KBM-7 (cell line): ENCODE results near the gene ARID2.

ENCODE experiments used
- DNase-seq: peaks from one replicate; pipeline ENCODE4 v3.0.0-alpha.2; 2015
- in situ Hi-C: fragments of 300-500 bp; cut with MboI; formaldehyde crosslinking; loops from 2 replicates; pipeline ENCODE4 v1.14.3; 2020; ENCODE audit warnings: low sequenced_read_pairs, low pct_unique_long_range_greater_than_20kb, mixed read lengths

ARID2 gene

DNA sequence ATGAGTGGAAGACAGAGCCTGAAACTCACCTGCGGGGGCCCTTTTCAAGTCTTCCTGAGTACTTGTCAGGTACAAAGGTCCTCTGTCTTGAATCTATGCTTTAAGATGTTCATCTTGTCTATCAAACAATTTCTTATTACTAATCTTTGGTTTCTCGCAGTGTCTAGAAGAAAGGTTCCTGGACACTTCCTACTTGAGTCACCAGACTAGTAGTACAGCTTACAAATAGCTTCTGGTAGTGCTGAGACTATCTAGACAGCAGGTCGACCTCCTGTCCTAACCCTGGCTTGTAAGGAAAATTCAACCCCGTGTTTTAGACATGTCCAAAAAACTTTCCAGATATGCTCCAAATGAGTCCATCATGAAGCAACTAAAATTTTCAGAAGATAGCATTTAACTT is 11.2 kb upstream of the ARID2 start:
- in situ Hi-C loops = no loop called here
- DNase-seq = no peak

DNA sequence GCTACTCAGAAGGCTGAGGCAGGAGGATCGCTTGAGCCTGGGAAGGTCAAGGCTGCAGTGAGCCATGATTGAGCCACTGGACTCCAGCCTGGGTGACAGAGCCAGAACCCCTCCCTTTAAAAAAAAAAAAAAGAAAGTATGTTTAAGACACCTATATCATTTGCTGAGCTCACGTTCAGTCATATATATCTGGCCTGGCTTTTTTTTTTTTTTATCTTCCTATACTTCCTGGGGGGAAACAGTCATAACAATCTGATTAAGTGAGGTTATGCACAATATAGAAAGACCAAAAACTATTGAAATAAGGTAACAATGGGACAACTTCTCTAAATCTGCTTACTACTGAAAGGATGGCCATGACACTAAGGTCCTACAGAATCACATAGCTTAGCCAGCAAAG is 9.4 kb upstream of the ARID2 start:
- in situ Hi-C loops = no loop called here
- no peak for DNase-seq

DNA sequence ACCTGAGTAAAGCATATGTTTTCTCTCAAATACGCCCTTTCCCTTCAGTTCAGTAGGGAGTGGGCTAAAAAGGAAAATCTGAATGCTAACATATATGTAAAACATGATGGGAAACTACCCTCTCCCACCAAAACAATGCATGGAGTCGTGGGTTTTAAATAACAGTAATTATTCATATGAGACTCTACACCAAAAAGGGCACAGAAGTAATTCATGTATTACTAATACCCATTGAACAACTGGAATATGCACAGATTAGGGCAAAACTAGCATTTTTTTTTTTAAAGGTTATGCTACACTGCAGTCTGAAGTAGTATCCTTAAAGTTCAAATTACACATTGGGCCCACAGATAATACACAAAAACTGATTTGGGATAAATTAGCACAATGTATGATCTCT is 8.1 kb upstream of the ARID2 start:
- in situ Hi-C loops = no loop called here

DNA sequence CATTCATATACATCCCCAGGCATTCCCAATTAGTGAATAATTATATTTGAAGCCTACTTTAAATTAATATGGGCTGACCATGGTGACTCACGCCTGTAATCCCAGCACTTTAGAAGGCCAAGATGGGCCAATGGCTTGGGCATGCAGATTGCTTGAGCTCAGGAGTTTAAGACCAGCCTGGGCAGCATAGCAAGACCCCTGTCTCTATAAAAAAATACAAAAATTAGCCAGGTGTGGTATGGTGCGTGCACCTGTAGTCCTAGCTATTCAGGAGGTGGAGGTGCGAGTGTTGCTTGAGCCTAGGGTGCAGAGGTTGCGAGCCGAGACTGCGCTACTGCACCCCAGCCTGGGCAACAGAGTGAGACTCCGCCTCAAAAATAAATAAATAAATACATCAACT is 7.6 kb upstream of the ARID2 start:
- in situ Hi-C loops = no loop called here
- no peak for DNase-seq

More for the DNA sequence above, 8.1 kb upstream of the ARID2 start:
- DNase-seq = no peak

DNA sequence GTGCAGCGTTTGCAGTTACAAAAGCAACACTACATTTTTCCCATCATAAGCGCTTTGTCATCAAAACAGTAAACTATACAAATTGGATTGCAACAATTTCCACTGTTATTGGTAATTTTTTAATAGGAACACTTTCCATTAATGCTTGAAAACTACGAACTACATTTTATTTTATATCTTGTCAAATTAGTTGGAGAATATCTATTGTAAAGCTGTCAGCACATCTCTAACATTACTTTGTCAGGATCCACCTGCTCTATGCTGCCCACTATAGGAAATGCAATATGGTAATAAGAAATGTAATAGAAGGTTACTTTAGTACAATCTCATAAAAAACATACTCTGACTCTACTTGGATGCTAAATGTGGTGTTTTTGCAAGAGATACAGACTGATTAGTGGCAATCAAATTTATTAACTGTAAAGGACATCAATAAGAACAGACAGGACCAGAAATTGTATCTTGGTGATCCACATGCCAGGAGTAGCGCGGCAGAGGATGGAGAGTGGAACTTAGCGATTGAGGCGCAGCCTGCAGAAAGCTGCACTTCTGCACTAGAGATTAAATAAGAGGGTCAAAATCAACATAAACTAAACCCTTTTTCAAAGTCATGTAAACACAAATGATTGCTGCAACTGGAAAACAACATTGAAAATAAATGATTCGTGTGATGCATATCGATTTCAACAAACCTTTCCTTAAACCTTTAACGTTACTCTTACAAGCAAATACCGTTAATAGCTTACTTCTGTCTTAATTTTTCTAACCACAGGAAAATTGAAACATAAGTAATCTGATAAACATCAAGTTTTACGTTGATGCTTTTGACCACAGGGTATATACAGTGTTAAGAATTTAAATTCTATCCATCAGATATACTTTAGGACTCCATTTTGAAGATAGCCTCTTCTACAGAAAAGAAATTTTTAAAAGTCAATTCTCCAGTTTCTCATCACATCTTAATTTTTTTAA is 3.6 kb upstream of the ARID2 start:
- peak; percentile 72 for DNase-seq
- in situ Hi-C loops = no loop called here

DNA sequence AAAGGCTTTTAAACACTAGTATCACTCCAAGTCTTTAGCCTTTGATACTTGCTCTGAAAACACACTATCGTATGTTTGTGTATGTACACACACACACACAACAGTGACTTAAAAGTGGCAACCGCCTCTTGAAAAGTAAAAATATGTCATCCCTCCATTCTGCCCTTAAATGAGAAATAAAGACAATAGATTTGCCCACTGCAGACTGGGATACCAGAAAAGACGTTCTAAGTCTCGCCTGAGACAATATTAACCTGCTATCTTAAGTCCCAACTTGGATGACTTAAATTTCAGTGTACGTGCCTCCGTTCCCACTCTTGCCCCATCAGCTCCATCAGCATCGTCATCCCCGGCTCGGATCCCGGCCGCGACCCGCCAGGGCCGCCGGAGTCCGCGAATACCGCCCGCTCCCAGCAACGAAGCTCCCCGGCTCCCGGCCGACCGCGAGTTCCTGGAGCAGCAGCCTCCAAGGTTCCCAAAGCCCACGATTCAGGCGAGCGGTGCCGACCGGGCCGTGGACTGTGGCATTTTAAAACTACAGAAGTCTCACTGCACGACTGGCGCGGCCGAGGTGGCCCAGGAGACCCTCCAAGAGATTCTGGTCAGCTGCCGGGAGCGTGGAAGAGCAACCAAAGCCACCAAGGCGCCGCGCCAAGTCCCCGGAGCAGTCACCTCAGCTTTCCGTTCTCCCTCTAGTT is 2.8 kb upstream of the ARID2 start:
- in situ Hi-C loops = no loop called here

DNA sequence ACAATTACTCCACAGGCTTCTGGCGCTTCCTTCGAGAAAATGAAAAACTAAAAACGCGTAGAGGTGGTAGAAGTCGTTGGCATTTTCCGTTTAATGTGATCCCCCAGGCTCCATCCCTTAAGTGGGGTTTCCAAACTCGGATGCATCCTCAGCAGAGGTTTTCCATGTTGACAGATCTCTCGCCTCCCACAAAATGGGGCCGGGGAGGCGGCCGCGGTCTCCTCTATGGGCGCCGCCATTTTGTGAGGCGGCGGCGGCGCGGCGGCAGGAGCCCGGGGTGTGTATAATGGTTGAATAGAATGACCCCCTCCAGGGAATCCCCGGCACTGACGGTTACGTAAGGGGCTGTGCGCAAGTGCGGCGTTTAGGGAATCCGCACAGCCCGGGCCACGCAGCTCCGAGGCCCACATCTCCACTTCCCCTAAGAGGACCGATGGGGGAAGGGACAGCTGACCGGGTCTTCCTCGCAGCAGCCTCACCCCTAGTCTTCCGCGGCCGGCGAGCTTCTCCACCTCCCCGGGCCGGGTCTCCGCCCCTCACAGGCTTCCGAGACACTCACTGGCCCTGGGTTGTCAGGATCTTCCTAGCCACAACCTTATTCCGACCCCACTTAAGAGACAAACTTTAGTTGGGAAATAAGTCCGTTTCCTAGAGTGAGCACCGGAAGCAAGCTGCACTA is 2.1 kb upstream of the ARID2 start:
- DNase-seq = peak; percentile 99
- in situ Hi-C loops = no loop called here

More for the DNA sequence above, 2.8 kb upstream of the ARID2 start:
- peak; percentile 26 for DNase-seq

DNA sequence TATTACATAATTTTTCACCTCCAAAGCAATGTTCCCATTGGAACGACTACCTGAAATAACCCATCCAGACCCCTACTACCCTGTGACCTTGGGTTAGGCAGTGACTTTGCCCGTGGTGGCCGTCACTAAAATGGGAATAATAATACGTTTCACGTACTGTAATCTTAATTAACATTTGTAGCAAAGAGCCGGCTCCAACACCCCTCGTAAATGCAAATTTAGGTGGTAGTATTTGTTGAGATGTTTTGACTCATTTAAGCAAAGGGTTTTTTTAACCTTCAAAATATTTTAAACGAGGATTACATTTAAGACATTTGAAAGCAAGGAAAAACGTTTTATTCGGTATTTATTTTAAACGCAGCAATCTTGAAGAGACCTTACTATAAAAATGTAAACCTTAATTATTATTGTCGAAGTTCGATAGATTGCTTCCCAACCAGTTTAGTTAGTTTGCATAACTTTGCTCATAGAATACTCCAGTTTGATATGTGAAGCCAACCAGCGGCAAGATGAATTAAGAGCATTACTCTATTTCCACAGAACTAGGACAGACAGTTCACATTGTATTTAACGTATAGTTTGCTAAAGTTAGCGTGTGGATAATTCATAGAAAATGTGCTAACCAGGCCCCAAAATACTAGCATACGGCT is 1.4 kb upstream of the ARID2 start:
- in situ Hi-C loops = no loop called here
- DNase-seq = no peak

DNA sequence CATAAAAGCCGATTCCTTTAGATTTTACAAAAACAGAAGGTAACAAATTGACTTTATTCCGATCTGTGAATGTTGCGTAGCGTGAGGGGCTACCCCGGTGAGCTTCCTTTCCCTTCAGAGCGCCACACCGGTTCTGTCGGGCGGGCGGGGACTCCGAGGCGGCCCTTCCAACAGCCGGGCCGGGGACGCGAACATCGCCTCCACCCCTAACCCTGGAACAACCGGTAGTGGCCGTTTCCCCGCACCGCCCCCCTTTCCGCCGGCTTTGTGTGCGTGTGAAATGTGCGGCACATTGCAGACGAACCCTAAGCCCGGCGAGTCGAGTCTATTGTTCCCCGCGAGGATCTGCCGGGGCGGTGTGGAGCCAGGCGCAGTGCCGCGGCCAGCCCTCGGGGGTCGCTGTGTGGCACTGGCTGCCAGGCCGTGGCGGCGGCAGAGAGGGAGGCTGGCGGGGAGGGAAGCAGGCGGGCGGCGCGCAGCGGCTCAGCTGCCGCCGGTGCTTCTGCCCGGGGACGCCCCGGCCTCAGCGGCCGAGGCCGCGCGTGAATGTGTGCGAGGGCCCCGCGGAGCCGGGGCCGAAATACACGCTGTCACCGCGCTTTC is 775 bp upstream of the ARID2 start:
- in situ Hi-C loops = no loop called here
- peak; percentile 99 for DNase-seq

DNA sequence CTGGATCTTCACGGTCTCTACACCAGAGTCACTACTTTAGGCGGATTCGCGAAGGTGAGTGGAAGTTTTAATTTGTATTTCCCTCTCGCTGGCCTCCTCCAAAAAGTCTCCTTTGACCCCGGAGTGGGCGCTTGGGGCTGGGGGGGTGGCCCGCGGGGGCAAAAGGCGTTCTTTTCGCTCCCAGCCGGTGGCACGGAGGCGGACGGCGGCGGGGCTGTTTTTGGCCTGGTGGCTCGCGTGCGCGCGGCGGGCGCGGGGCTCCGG is 510 bp downstream of the ARID2 start:
- no peak for DNase-seq
- in situ Hi-C loops = no loop called here

DNA sequence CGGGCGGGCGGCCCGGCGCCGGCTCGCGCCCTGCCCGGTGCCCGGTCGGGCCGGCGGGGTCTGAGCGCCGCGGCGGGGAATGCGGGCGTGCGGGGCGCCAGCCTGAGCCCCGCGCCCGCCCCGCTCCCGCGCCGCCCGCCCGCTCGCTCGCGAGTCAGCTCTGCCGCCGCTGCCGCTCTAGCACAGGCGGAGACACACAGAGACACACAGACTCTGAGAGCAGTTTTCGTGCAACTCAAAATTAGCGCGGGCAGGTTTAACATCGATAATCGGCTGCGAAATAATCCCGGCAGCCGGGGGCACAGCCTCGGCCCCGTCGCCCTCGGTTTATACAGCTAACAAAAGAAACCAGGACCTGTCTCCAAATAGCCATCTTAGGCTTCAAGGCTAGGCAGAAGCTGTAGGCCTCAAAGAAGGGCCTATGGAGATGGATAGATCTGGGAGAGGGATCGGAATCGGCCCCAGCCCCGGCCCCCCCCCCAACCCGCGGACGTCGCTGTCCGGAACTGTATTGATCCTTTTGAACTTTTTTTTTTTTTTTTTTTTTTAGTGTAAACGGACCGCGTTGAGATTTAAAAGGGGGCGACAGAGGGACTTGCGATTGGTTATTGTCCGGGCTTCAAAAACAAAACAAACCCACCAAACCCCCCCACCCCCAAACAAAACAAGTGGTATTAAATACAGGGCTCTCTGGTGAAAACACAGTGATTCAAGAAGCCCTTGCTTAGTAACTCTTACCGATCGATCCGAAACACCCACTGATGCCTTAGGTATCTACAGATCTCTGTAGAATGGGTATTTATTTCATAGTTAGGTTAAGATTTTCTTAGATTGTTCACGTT is 1.1 kb downstream of the ARID2 start:
- in situ Hi-C loops = no loop called here
- DNase-seq = peak; percentile 77

DNA sequence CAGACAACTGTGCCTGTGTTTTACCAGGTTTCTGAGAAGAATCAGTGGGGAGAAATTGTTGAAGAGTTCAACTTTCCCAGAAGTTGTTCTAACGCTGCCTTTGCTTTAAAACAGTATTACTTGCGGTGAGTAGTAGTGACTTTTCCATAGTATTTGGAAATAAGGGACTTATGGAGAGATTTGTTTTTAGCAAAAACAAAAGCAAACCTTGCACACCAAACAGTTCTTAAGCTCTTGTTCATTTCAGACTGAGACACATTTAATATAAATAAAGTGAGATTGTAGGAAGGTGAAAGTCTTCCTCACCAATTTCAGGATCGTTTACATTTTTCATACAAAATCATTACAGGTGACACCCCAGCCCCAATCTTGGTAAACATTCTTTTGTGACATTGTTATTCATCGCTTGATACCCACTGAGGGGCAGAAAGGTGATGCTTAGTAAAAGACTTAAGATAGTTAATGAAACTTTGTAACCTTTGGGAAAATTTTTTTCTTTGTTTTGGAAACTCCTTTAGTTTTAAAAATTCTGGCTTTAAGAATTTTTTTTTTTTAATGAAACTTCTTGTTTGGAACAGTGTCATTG is 1.8 kb downstream of the ARID2 start:
- DNase-seq = no peak
- in situ Hi-C loops = no loop called here

DNA sequence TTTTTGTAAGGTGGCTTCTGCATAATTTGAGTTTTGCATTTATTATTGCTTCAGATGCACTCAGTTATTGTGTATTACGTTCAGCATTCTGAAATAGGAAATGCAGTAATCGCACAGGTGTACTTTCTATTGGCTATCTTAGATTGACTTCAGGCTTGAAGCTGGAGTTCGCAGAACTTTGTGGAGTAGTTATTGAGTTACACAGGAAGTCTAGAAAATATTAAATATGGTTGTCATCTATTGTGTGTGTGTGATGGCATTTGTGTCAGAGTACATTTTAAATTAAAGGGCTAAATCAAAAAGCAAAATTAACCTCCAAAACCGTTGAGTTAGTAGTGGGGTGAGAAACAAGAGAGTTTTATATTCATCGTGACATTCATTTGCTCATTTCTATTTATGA is 2.7 kb downstream of the ARID2 start:
- in situ Hi-C loops = no loop called here
- peak; percentile 31 for DNase-seq

DNA sequence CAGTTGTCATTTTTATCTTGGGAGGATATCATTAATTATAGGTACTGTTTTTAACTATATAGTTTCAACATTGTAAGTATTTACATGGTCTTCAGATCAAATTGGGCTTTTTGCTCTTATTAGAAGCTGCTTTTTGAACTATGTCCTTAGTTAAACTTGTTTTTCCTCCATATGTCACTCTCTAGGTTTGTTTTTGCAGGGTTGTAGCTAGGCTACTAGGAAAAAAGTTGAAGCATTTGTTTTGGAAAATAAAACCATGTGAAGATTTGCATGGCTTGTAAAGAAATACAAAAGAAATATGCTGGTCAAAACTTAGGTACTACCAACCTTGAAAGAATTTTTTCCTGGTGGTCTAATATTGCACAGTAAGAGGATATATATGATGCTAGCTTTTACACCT is 3.4 kb downstream of the ARID2 start:
- in situ Hi-C loops = no loop called here
- peak; percentile 27 for DNase-seq

DNA sequence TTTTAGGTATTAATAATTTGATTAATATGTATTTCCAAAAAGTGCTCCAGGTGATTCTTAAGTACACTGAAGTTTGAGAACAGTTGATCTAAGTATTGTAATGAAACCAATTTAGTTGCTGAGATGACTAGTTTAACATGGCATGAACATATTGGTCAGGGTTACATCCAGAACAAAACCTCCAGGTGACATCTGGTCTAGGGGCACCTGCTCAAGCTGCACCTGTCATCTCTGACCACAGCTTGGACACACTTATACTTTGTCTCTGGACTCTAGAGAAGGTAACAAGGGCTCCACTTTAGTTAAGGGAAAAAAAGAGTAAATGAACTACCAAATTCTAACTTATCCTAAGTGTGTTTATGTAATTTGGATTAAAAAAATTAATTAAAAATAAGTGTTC is 8.1 kb downstream of the ARID2 start:
- no peak for DNase-seq
- in situ Hi-C loops = no loop called here

DNA sequence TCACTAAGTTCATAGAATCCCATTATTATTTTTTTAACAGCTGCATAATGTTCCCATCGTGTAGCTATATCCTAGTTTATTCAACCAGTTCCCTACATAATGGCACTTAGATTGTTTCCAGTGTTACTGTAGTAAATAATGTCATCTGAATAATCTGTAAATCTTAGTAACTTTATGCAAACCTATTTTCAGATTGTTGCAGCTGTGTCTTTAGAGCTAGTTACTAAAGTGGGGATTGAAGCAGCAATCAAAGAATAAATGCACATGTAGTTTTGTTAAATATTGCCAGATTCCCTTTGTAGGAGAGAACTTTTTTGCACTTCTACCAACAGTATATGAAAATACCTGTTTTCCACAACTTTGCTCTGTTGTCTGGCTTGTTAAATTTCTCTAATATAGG is 13.1 kb downstream of the ARID2 start:
- no peak for DNase-seq
- in situ Hi-C loops = no loop called here

DNA sequence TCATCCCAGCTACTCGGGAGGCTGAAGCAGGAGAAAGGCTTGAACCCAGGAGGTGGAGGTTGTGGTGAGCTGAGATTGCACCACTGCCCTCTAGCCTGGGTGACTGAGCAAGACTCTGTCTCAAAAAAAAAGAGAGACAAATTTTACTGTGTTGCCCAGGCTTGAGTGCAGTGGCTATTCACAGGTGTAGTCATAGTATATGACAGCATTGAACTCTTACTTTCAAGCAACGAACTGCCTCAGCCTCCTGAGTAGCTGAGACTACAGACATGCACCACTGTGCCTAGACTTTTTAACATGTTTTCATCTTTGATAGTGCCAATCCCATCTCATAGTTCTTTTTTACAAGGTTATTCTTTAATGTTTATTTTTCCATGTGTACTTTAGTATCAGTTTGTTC is 13.7 kb downstream of the ARID2 start:
- in situ Hi-C loops = no loop called here
- no peak for DNase-seq

DNA sequence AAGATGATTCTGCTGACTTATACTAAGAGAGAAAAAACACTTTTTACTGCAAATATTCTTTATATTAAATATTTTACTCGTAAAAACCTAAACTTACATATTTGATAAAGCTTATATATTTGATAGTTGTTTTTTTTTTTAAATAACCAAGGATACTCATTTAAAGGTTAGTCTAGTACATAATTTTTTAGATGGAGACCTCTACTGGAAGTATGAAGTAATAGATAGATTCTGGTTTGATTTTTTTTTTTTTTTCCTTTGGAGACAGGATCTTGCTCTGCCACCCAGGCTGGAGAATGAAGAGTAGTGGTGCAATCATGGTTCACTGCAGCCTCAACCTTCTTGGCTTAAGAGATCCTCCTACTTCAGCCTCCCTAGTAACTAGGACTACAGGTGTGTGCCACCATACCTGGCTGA is 16.4 kb downstream of the ARID2 start:
- in situ Hi-C loops = no loop called here
- DNase-seq = peak; percentile 58
